Activated CD4-positive, alpha-beta T cell treated with anti-CD3 and anti-CD28 coated beads, Interleukin-2, amount 10 ng/mL, durations not matched to agents 24 days and 14 days (primary cell): ENCODE measurements around the gene KCNS1. TPM values are rescaled to one million over a fixed set of nuclear protein-coding genes. Genes with fewer than 3 reads are reported as not detected.
A peak's percentile ranks its signal among the peaks of the same experiment; 100 is the strongest.
"Not testable (repeated sequence)": the region's sequence is repeated elsewhere in the genome, so short reads cannot be mapped to it uniquely, and the experiment has no call there.

ENCODE experiments used
- DNase-seq: peaks from one replicate; pipeline ENCODE4 v3.0.0; 2022
- H3K27ac Mint-ChIP-seq: one replicate; pipeline ENCODE4 v1.8.0; 2022; ENCODE audit warnings: mild to moderate bottlenecking, mixed read lengths
- H3K27me3 Mint-ChIP-seq: one replicate; pipeline ENCODE4 v1.8.0; 2022; ENCODE audit warnings: mixed read lengths
- H3K36me3 Mint-ChIP-seq: one replicate; pipeline ENCODE4 v1.8.0; 2022; ENCODE audit warnings: low read depth, mild to moderate bottlenecking, mixed read lengths
- H3K4me1 Mint-ChIP-seq: one replicate; pipeline ENCODE4 v1.8.0; 2021; ENCODE audit warnings: mixed read lengths
- H3K4me3 Mint-ChIP-seq: one replicate; pipeline ENCODE4 v1.8.0; 2022; ENCODE audit warnings: mild to moderate bottlenecking, moderate library complexity, mixed read lengths
- H3K9me3 Mint-ChIP-seq: one replicate; pipeline ENCODE4 v1.8.0; 2021; ENCODE audit warnings: mixed read lengths
- intact Hi-C: fragments of 100-400 bp; cut with micrococcal nuclease; formaldehyde crosslinking; loops from one replicate; pipeline ENCODE4 v1.15.1; 2023
- total RNA-seq: library from RNA; stranded (reverse); gene quantifications from 2 replicates; pipeline ENCODE4 v1.2.3, GENCODE V29; 2022

KCNS1 gene, protein sequence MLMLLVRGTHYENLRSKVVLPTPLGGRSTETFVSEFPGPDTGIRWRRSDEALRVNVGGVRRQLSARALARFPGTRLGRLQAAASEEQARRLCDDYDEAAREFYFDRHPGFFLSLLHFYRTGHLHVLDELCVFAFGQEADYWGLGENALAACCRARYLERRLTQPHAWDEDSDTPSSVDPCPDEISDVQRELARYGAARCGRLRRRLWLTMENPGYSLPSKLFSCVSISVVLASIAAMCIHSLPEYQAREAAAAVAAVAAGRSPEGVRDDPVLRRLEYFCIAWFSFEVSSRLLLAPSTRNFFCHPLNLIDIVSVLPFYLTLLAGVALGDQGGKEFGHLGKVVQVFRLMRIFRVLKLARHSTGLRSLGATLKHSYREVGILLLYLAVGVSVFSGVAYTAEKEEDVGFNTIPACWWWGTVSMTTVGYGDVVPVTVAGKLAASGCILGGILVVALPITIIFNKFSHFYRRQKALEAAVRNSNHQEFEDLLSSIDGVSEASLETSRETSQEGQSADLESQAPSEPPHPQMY
- 0.30 and 0.47 TPM in 2 replicates for total RNA-seq

DNA sequence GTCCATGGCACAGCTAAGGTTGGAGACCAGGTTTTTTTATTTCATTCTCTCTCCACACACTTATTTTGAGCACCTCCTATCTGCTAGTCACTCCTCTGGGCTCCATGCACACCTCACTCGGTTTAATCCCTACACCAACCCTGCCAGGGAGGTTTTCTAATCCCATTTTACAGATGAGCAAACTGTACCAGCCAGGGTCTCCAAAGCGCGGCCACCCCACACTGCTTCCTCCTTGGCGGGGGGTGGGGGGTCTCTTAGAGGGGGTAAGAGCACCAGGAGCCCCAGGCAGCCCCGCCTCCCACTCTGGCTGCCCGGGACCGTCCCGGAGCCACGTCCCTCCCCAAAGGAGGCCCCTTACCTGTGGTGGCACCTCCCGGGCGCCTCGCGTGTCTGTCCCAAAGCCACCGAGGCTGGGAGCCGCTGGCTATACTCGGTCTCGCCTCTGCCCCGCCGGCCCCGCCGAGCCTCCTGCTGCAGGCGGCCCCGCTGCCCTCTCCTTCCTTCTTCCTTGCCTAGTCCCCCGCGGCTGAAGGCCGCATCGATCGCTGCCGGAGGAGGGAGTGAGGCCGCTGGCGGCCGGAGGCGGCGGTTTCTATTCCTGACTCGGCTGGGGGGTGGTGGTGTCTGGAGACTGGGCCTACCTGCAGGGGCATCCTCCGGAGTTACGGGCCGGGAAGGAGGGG, at the start of gene KCNS1:
KCNS1 (minus strand) TSS at position 565 of the 683 bp plus-strand sequence. CDS start 1,891 bp downstream, outside the sequence.
- H3K9me3 Mint-ChIP-seq: no peaks in the 10 kb centered on the region
- no peak within 1 kb of the TSS for H3K27ac Mint-ChIP-seq
- DNase-seq: no peak
- intact Hi-C loops: no loop called here
- H3K4me1 Mint-ChIP-seq: peaks cover 8% of the 10 kb centered on the region
- H3K27me3 Mint-ChIP-seq: peaks cover 46% of the 10 kb centered on the region
- H3K36me3 Mint-ChIP-seq: no peaks in the 10 kb centered on the region
- H3K4me3 Mint-ChIP-seq: no peak within 1 kb of the TSS

GRCh38 chr20:45149062-45149461, 48.1 kb upstream of the KCNS1 start:
- Mint-ChIP-seq H3K36me3 (no peaks in the 10 kb centered on the region), H3K4me1 (no peaks in the 10 kb centered on the region), H3K27ac (no peak overlapping the region), H3K27me3 (peaks cover 39% of the 10 kb centered on the region), H3K4me3 (no peak overlapping the region), H3K9me3 (no peaks in the 10 kb centered on the region)
- intact Hi-C loops: no loop called here
- DNase-seq: no peak

GRCh38 chr20:45140836-45141235, 39.9 kb upstream of the KCNS1 start:
- peaks cover 16% of the 10 kb centered on the region for H3K27me3 Mint-ChIP-seq
- no peaks in the 10 kb centered on the region for H3K4me1 Mint-ChIP-seq

DNA sequence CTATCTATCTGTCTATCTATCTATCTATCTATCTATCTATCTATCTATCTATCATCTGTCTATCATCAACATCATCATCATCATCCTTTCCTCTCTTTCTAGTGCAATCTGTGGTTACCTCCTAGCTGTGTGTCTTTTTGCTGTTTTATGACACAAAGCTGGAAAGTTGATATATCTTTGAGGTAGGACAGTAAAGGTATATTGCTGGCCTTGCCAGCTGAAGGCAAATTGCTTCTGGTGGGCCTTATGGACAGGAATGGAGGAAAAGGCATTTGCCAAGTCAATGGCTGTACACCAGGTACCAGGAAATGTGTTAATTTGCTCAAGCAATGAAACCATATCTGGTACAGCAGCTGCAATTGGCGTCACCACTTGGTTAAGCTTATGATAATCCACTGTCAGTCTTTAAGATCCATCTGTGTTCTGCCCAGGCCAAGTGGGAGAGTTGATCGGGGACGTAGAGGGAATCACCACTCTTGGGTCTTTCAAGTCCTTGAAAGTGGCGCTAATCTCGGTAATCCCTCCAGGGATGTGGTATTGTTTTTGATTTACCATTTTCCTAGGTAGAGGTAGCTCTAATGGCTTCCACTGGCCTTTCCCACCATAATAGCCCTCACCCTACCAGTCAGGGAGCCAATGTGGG, 38.9 kb upstream of the KCNS1 start:
- H3K9me3 Mint-ChIP-seq, H3K4me1 Mint-ChIP-seq, H3K4me3 Mint-ChIP-seq, intact Hi-C loops, DNase-seq, H3K36me3 Mint-ChIP-seq, H3K27ac Mint-ChIP-seq: not testable (repeated sequence)
- peaks cover 12% of the 10 kb centered on the region for H3K27me3 Mint-ChIP-seq

More at GRCh38 chr20:45140836-45141235, 39.9 kb upstream of the KCNS1 start:
- DNase-seq: no peak
- no peaks in the 10 kb centered on the region for H3K9me3 Mint-ChIP-seq
- no peaks in the 10 kb centered on the region for H3K36me3 Mint-ChIP-seq
- H3K27ac Mint-ChIP-seq: no peak overlapping the region
- intact Hi-C loops: no loop called here
- H3K4me3 Mint-ChIP-seq: no peak overlapping the region

DNA sequence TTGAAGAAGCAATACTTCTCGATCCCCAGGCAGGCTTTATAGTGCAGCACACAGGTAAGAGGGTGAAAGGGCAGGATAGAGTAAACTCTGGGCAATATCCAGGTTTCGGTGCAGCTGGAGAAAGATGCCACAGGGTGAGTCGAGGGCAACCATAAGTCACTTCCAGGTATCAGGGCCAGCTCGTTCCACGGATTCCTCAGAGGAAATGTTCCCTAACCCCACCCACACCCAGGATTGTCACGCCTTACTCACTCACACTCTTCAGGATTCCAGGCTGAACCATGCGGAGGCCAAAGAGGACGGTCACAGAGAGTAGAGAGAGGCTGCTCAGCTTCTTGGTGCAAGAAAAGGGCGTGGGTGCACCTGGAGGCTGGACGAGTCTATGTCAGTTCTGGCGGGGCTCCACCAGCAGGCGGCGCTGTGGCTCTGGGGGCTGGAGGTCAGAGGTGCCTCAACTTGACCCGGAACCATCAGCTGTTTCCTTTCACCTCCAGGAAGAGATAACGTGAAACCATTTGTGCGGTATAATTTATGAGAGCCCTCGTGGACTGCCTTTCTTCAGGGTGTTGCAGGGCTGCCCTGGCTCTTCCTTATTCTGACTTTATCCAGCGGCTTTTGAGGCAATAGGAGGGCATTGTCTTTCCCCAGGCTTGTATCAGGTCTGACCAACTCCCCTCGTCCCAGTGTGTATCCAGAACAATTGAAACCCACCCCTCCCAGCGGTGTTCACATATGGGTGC, 37.8 kb upstream of the KCNS1 start:
- DNase-seq: peak; percentile 89
- Mint-ChIP-seq H3K4me1 (no peaks in the 10 kb centered on the region), H3K9me3 (no peaks in the 10 kb centered on the region), H3K4me3 (no peak overlapping the region), H3K27ac (no peak overlapping the region), H3K27me3 (peaks cover 12% of the 10 kb centered on the region), H3K36me3 (no peaks in the 10 kb centered on the region)
- intact Hi-C loops: loop anchor here (1.0 kb wide), 1 partner anchor 153 kb away; no protein-coding TSS in a partner anchor

DNA sequence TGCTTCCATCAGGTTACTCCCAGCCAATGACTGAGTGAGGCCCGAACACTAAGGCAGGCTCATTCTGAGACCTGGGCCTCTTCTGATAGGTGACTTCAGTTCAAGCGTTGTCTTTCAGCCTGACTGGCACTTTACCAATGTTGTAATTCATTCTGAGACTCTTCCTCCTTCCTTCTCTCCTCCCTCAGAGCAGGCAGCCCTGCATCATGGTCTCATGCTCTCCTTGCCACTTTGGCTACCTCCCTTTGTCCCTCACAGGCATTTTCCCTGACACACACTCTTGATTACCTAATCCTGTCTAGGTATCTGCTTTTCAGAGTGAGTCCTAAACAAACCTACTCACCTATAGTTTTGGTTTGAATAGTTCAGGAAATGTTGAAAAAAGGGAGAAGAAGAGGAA, 36.0 kb upstream of the KCNS1 start:
- no peaks in the 10 kb centered on the region for H3K4me1 Mint-ChIP-seq
- peaks cover 22% of the 10 kb centered on the region for H3K27me3 Mint-ChIP-seq
- H3K27ac Mint-ChIP-seq: no peak overlapping the region
- DNase-seq: no peak
- no peak overlapping the region for H3K4me3 Mint-ChIP-seq
- intact Hi-C loops: no loop called here
- H3K36me3 Mint-ChIP-seq: no peaks in the 10 kb centered on the region
- no peaks in the 10 kb centered on the region for H3K9me3 Mint-ChIP-seq

- Mint-ChIP-seq H3K27ac (no peak overlapping the region), H3K36me3 (no peaks in the 10 kb centered on the region), H3K4me1 (no peaks in the 10 kb centered on the region), H3K4me3 (no peak overlapping the region), H3K9me3 (no peaks in the 10 kb centered on the region), H3K27me3 (peaks cover 47% of the 10 kb centered on the region)
- intact Hi-C loops: no loop called here
- no peak for DNase-seq
Measured at GRCh38 chr20:45128099-45128498, 27.2 kb upstream of the KCNS1 start.

DNA sequence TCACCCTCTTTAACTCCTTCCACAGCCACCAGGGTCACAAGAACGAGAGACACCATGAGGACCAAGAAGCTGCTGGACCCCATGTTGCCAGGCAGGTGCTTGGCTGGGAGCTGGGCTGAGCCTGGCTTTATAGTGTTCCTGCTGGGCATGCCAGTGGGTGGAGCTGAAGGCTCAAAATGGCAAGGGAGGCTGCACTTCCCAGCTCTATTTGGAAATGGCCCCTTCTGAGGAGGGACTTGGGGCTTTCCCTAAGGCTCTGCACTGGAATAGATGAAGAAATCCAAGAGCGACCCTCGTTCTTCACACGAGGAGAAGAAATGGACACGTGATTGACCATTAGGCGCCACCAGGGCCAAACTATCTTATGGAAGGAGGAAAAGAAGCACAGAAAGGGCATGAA, 23.4 kb upstream of the KCNS1 start, which contains the start of gene WFDC12:
WFDC12 (minus strand) TSS at position 101 of the 400 bp plus-strand sequence; CDS start at position 83, 18 bp downstream.
- H3K4me1 Mint-ChIP-seq: no peaks in the 10 kb centered on the region
- no peaks in the 10 kb centered on the region for H3K9me3 Mint-ChIP-seq
- peaks cover 29% of the 10 kb centered on the region for H3K27me3 Mint-ChIP-seq
- no peak within 1 kb of the TSS for H3K4me3 Mint-ChIP-seq
- no peak within 1 kb of the TSS for H3K27ac Mint-ChIP-seq
- no peak for DNase-seq
- H3K36me3 Mint-ChIP-seq: no peaks in the 10 kb centered on the region
- intact Hi-C loops: no loop called here

DNA sequence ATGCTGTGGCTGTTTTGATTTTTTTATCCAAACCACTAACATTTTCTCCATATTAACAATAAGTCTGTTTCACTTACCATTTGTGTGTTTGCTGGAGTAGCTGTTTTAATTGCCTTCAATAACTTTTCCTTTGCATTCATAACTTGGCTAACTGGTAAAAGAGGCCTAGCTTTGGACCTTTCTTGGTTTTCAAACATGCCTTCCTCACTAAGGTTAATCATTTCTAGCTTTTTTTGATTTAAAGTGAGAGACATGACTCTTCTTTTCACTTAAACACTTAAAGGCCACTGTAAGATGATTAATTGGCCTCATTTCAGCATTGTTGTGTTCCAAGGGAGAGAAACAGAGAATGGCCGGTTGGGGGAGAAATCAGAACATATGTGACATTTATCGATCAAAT, 20.5 kb upstream of the KCNS1 start:
- Mint-ChIP-seq H3K27ac (no peak overlapping the region), H3K36me3 (no peaks in the 10 kb centered on the region), H3K27me3 (peaks cover 26% of the 10 kb centered on the region), H3K9me3 (no peaks in the 10 kb centered on the region), H3K4me3 (no peak overlapping the region), H3K4me1 (no peaks in the 10 kb centered on the region)
- no peak for DNase-seq
- intact Hi-C loops: no loop called here

GRCh38 chr20:45119556-45120266, 18.8 kb upstream of the KCNS1 start:
- Mint-ChIP-seq H3K27me3 (peaks cover 23% of the 10 kb centered on the region), H3K9me3 (no peaks in the 10 kb centered on the region), H3K4me1 (peaks cover 6% of the 10 kb centered on the region)

GRCh38 chr20:45118028-45118427, 17.1 kb upstream of the KCNS1 start:
- Mint-ChIP-seq H3K4me1 (peaks cover 11% of the 10 kb centered on the region), H3K27ac (no peak overlapping the region), H3K9me3 (no peaks in the 10 kb centered on the region), H3K27me3 (peaks cover 24% of the 10 kb centered on the region), H3K36me3 (no peaks in the 10 kb centered on the region), H3K4me3 (no peak overlapping the region)
- no peak for DNase-seq
- intact Hi-C loops: no loop called here

More at GRCh38 chr20:45119556-45120266, 18.8 kb upstream of the KCNS1 start:
- no peaks in the 10 kb centered on the region for H3K36me3 Mint-ChIP-seq
- H3K27ac Mint-ChIP-seq: no peak overlapping the region
- DNase-seq: no peak
- intact Hi-C loops: no loop called here
- H3K4me3 Mint-ChIP-seq: no peak overlapping the region

DNA sequence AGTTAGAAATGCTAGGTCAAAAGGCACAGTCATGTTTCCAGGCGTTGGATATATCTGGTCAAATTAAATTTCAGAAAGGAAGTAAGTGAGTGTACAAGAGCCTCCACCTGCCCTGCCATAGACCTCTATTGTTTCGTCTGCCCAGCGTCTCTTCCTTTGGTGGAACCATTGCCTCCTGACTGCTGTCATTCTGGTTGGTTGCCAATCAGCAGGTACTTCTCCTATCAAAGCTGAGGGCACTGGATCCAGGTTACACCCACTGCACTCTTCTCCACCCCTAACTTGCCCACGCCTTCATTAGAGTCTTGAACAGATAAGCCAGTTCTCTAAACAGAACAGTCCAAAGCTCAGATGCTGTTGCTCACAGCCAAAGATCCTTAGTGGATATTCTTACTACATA, 16.7 kb upstream of the KCNS1 start:
- H3K4me1 Mint-ChIP-seq: peaks cover 11% of the 10 kb centered on the region
- H3K9me3 Mint-ChIP-seq: no peaks in the 10 kb centered on the region
- no peak overlapping the region for H3K4me3 Mint-ChIP-seq
- DNase-seq: no peak
- intact Hi-C loops: no loop called here
- no peaks in the 10 kb centered on the region for H3K36me3 Mint-ChIP-seq
- peaks cover 23% of the 10 kb centered on the region for H3K27me3 Mint-ChIP-seq
- H3K27ac Mint-ChIP-seq: no peak overlapping the region

DNA sequence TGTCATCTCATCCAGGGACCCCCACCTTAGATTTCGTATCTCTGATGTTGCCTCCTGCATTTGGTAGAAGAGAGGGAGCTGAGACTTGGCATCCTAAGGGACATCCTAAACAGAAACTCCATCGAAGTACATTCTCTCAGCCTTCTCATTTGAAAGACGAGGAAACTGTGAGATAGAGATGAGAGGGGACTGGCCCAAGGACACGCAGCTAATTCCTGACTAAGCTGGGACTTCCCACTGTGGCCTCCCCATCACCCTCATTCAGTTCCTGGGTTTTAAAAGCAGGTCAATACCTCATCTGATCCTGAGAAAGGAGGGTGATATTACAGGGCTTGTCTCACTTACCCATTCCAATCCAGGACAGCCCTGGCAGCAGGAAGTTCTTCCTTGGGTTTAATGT, 14.9 kb upstream of the KCNS1 start:
- peaks cover 21% of the 10 kb centered on the region for H3K27me3 Mint-ChIP-seq
- H3K4me3 Mint-ChIP-seq: no peak overlapping the region
- DNase-seq: no peak
- no peaks in the 10 kb centered on the region for H3K36me3 Mint-ChIP-seq
- no peak overlapping the region for H3K27ac Mint-ChIP-seq
- peaks cover 11% of the 10 kb centered on the region for H3K4me1 Mint-ChIP-seq
- intact Hi-C loops: no loop called here
- no peaks in the 10 kb centered on the region for H3K9me3 Mint-ChIP-seq
